Measurements from ENCODE around the gene ZBTB16.

DNA sequence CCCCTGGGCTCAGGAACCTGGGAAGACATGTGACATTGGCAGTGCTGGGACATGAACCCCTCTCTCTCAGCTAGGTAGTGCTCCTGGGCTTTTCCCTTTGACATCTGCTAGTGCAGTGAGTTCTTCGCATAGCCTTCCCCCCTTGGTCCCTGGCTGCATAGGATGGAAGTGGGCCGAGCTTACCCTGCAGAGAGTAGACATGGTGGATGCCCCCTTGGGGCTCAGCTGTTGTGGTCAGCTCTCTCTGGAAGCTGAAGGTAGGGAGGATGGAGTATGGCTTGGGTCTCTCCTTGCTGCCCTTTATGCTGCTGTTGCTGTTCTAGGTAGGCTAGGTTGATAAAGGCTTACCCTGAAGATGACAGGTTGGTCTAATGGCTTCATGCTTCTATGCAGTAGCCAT lies 92.1 kb downstream of the ZBTB16 start:
- TF ChIP-seq, protein P1, sequence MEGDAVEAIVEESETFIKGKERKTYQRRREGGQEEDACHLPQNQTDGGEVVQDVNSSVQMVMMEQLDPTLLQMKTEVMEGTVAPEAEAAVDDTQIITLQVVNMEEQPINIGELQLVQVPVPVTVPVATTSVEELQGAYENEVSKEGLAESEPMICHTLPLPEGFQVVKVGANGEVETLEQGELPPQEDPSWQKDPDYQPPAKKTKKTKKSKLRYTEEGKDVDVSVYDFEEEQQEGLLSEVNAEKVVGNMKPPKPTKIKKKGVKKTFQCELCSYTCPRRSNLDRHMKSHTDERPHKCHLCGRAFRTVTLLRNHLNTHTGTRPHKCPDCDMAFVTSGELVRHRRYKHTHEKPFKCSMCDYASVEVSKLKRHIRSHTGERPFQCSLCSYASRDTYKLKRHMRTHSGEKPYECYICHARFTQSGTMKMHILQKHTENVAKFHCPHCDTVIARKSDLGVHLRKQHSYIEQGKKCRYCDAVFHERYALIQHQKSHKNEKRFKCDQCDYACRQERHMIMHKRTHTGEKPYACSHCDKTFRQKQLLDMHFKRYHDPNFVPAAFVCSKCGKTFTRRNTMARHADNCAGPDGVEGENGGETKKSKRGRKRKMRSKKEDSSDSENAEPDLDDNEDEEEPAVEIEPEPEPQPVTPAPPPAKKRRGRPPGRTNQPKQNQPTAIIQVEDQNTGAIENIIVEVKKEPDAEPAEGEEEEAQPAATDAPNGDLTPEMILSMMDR (IDR thresholded peaks at IDR 0.05) = no peak
- TF ChIP-seq SIN3A (IDR thresholded peaks at IDR 0.05; ENCODE audit: borderline replicate concordance, insufficient read depth, low read depth, low read length) = no peak
- no peak for TF ChIP-seq REST (IDR thresholded peaks at IDR 0.05; ENCODE audit: insufficient read depth in 1 of 2, low read depth in 2 of 2, low read length in 1 of 2)
- no peak for TF ChIP-seq POLR2AphosphoS5 (IDR thresholded peaks at IDR 0.05; ENCODE audit: low read depth, low read length)

All from Panc1 (cell line).